Activated CD8-positive, alpha-beta T cell treated with anti-CD3 and anti-CD28 coated beads for 36 hours (primary cell): ENCODE measurements around the gene LGALS3. TPM values are rescaled to one million over a fixed set of nuclear protein-coding genes. Genes with fewer than 3 reads are reported as not detected.
A peak's percentile ranks its signal among the peaks of the same experiment; 100 is the strongest.

Experiments used
- ATAC-seq: fragments of 200-7000 bp; cut with Tn5 transposase; one replicate; pipeline ENCODE4 v1.10.0; 2021; ENCODE audit warnings: mild to moderate bottlenecking, moderate library complexity
- CTCF ChIA-PET: fragments of 350-600 bp; sonication (Branson Sonifier 250); formaldehyde crosslinking; loops from one replicate; lab custom pipeline; 2021; ENCODE audit warnings: antibody characterized with exemption; lab: Charles Lee
- POLR2A ChIA-PET: fragments of 350-600 bp; sonication (Branson Sonifier 250); formaldehyde crosslinking; loops from one replicate; lab custom pipeline; 2021; ENCODE audit warnings: antibody characterized with exemption; lab: Charles Lee
- DNase-seq: peaks from one replicate; pipeline ENCODE4 v3.0.0-alpha.2; 2020
- H3K27ac Mint-ChIP-seq: one replicate; pipeline ENCODE4 v1.8.0; 2021; ENCODE audit warnings: mild to moderate bottlenecking, mixed read lengths
- H3K27me3 Mint-ChIP-seq: one replicate; pipeline ENCODE4 v1.8.0; 2021; ENCODE audit warnings: mixed read lengths
- H3K36me3 Mint-ChIP-seq: one replicate; pipeline ENCODE4 v1.8.0; 2021; ENCODE audit warnings: low read depth, mixed read lengths
- H3K4me1 Mint-ChIP-seq: one replicate; pipeline ENCODE4 v1.8.0; 2021; ENCODE audit warnings: low read depth, mixed read lengths
- H3K4me3 Mint-ChIP-seq: one replicate; pipeline ENCODE4 v1.8.0; 2021; ENCODE audit warnings: mild to moderate bottlenecking, moderate library complexity, mixed read lengths
- H3K9me3 Mint-ChIP-seq: one replicate; pipeline ENCODE4 v1.8.0; 2021; ENCODE audit warnings: mixed read lengths
- CTCF ChIP-seq: fragments of 200-600 bp; IDR thresholded peaks from one replicate; pipeline ENCODE4 v1.8.0; 2022; ENCODE audit warnings: antibody characterized with exemption, mild to moderate bottlenecking
- intact Hi-C: fragments of 100-400 bp; cut with micrococcal nuclease; formaldehyde crosslinking; loops from one replicate; pipeline ENCODE4 v1.10.0; 2022
- total RNA-seq, 2 experiments: library from RNA; stranded (reverse); gene quantifications; one replicate each; pipeline ENCODE4 v1.2.3, GENCODE V29; 2021

LGALS3 gene
- total RNA-seq, 2 experiments from 2014 or later = 4.5 to 6.0 TPM

GRCh38 chr14:55098561-55098898 lies 30.5 kb upstream of the LGALS3 start:
- ChIA-PET POLR2A (interaction anchor here (0.6 to 1.2 kb wide), 6 partner anchors 9 to 519 kb away, joined by 3 to 7 read pairs (median 4); partner anchors contain the start of genes SOCS4 and WDHD1), CTCF (interaction anchor here (0.6 to 1.8 kb wide), 5 partner anchors 9 to 172 kb away, joined by 3 to 7 read pairs (median 4); partner anchors contain the start of genes FBXO34 and MAPK1IP1L)
- ATAC-seq = no peak
- Mint-ChIP-seq H3K4me3 (peak overlapping the region; percentile 0), H3K4me1 (peaks cover 45% of the 10 kb centered on the region), H3K27ac (peak overlapping the region; percentile 70), H3K9me3 (no peaks in the 10 kb centered on the region), H3K27me3 (no peaks in the 10 kb centered on the region), H3K36me3 (peaks cover 3% of the 10 kb centered on the region)
- TF ChIP-seq CTCF = no peak
- intact Hi-C loops = no loop called here
- DNase-seq = no peak

DNA sequence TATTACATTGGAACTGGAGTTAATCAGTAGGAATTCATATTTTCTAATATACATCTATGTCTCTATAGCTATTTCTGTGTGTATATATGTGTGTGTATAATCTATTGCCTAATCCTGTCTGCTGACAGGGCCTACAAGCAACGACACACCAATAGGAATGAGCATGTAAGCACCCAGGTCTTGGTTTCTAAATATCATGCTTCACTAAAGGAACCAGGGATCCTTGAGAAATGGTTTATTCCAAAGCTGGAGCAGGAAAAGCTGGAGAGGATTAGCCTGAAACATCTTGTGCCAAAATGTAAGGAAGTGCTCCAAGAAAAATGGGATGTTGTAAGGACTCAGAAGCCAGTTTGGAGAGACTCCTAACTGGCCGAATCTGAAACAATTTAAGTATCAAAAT lies 29.3 kb upstream of the LGALS3 start:
- peaks cover 9% of the 10 kb centered on the region for H3K36me3 Mint-ChIP-seq
- DNase-seq = no peak
- H3K27me3 Mint-ChIP-seq = no peaks in the 10 kb centered on the region
- H3K27ac Mint-ChIP-seq = no peak overlapping the region
- no peak for ATAC-seq
- intact Hi-C loops = no loop called here
- no peak for TF ChIP-seq CTCF
- ChIA-PET CTCF (interaction anchor here (1.0 to 1.1 kb wide), 2 partner anchors 10 to 61 kb away, joined by 3 read pairs; no protein-coding TSS in a partner anchor), POLR2A (no interaction called here)
- peaks cover 56% of the 10 kb centered on the region for H3K4me1 Mint-ChIP-seq
- H3K9me3 Mint-ChIP-seq = peaks cover 8% of the 10 kb centered on the region
- H3K4me3 Mint-ChIP-seq = no peak overlapping the region

- TF ChIP-seq CTCF = no peak
- Mint-ChIP-seq H3K27me3 (no peaks in the 10 kb centered on the region), H3K36me3 (peaks cover 9% of the 10 kb centered on the region), H3K27ac (no peak overlapping the region), H3K9me3 (peaks cover 8% of the 10 kb centered on the region), H3K4me1 (peaks cover 56% of the 10 kb centered on the region), H3K4me3 (no peak overlapping the region)
- intact Hi-C loops = no loop called here
- no peak for DNase-seq
- CTCF ChIA-PET = interaction anchor here (1.1 to 2.7 kb wide), 5 partner anchors 17 to 112 kb away, joined by 3 to 9 read pairs (median 6); partner anchors contain the start of gene MAPK1IP1L
- POLR2A ChIA-PET = interaction anchor here (0.5 to 1.2 kb wide), 2 partner anchors 50 to 75 kb away, joined by 4 to 7 read pairs; partner anchors contain the start of genes SOCS4 and WDHD1
- no peak for ATAC-seq
Observed at GRCh38 chr14:55101698-55102097, 27.4 kb upstream of the LGALS3 start.

DNA sequence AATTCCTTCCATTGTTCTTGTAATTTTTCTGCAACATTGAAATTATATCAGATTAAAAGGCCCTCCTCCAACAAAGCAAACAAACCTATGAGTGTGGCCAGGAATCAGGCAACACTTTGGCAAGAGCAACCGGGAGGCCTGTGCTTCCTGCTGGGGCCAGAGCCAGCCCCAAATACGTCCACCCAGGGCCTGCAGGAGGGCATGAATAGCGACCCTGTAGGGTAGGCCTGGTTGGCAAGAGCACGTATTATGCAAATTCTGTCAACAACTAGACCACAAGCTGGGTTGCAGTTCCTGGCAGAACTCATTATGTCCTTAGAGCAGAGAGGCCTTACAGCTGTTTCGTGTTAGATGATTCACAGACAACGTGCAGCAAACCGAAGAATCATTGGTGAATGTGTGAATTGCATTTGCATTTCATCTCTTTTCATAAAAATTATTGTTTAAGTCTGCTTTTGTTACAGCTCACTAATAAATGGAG lies 26.9 kb upstream of the LGALS3 start:
- intact Hi-C loops = no loop called here
- ChIA-PET CTCF (interaction anchor here (0.7 to 2.8 kb wide), 10 partner anchors 10 to 144 kb away, joined by 3 to 15 read pairs (median 6); partner anchors contain the start of gene MAPK1IP1L), POLR2A (interaction anchor here (0.7 to 2.4 kb wide), 4 partner anchors 51 to 220 kb away, joined by 3 to 10 read pairs (median 6); partner anchors contain the start of genes SOCS4 and WDHD1)
- Mint-ChIP-seq H3K36me3 (peaks cover 9% of the 10 kb centered on the region), H3K27me3 (no peaks in the 10 kb centered on the region), H3K9me3 (peaks cover 8% of the 10 kb centered on the region), H3K4me1 (peaks cover 52% of the 10 kb centered on the region), H3K4me3 (peak overlapping the region; percentile 67), H3K27ac (peak overlapping the region; percentile 99)
- DNase-seq (peak; percentile 82), ATAC-seq (peak; percentile 67)
- no peak for TF ChIP-seq CTCF

- Mint-ChIP-seq H3K27ac (peak overlapping the region; percentile 99), H3K9me3 (peaks cover 8% of the 10 kb centered on the region), H3K4me1 (peaks cover 50% of the 10 kb centered on the region), H3K4me3 (peak overlapping the region; percentile 67), H3K27me3 (no peaks in the 10 kb centered on the region), H3K36me3 (peaks cover 9% of the 10 kb centered on the region)
- POLR2A ChIA-PET = interaction anchor here (0.7 to 2.4 kb wide), 9 partner anchors 8 to 221 kb away, joined by 3 to 10 read pairs (median 4); partner anchors contain the start of genes DLGAP5, LGALS3, SOCS4 and WDHD1
- TF ChIP-seq CTCF = no peak
- CTCF ChIA-PET = interaction anchor here (0.7 to 2.8 kb wide), 11 partner anchors 11 to 143 kb away, joined by 3 to 15 read pairs (median 6); partner anchors contain the start of gene MAPK1IP1L
- peak; percentile 78 for DNase-seq
- intact Hi-C loops = no loop called here
- ATAC-seq = peak; percentile 65
Observed at GRCh38 chr14:55103005-55103640, 25.9 kb upstream of the LGALS3 start.
